ENCODE measurements around the gene ZCCHC7. TPM values are rescaled to one million over a fixed set of nuclear protein-coding genes. Genes with fewer than 3 reads are reported as not detected.

The ZCCHC7 gene
- total and polyA plus RNA-seq, 4 donors: 9.8 to 30.5 (median 18.8) TPM

GRCh38 chr9:37174247-37174646, 53.9 kb downstream of the ZCCHC7 start:
- WGBS, 2 donors: 44 to 51% methylated on average over 2 of the region's 2 CpGs
- no peak for DNase-seq
- Histone ChIP-seq H3K27ac (ENCODE audit: low read depth in 1 of 2, low read length in 2 of 2) (no peak overlapping the region), H3K4me1 (ENCODE audit: control insufficient read depth in 1 of 2, insufficient read depth in 2 of 2, low read length in 2 of 2) (no peaks in the 10 kb centered on the region), H3K9me3 (ENCODE audit: control insufficient read depth, low read length) (no peaks in the 10 kb centered on the region), H3K4me3 (ENCODE audit: low read length in 2 of 2) (no peak overlapping the region), H3K36me3 (ENCODE audit: control insufficient read depth in 1 of 2, insufficient read depth in 2 of 2, low read length in 1 of 2) (no peaks in the 10 kb centered on the region), H3K27me3 (ENCODE audit: control insufficient read depth in 1 of 2, insufficient read depth in 2 of 2, low read length in 1 of 2) (no peaks in the 10 kb centered on the region)
- no peak for ATAC-seq (ENCODE audit: low FRiP score)
- intact Hi-C loops (cut with DNase I): loop anchor here in 1 of 2 donors (10.0 kb wide), 1 partner anchor 51 kb away; no protein-coding TSS in a partner anchor

DNA sequence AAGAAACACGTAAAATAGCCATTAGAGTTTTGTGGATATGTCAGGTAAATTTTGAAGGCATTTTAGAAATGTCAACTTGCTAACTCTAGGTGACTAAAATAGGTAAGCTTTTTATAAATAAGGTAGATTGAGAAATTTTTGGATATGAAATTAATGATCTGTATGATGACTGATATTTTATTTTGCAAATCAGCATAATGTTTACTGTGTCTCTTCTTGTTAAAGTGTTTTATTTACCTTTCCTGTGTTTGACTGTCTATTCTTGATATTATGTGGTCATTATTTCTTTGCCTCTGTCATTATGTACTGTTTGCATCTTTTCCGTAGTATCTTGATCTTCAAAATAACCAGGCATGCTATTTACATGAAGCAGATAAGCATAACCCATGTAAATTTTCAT, 58.4 kb downstream of the ZCCHC7 start:
- WGBS, 2 donors: 98% methylated on average over 2 of the region's 2 CpGs
- no peak overlapping the region for H3K27ac ChIP-seq (ENCODE audit: low read depth in 1 of 2, low read length in 2 of 2)
- H3K36me3 ChIP-seq (ENCODE audit: control insufficient read depth in 1 of 2, insufficient read depth in 2 of 2, low read length in 1 of 2): no peaks in the 10 kb centered on the region
- H3K4me3 ChIP-seq (ENCODE audit: low read length in 2 of 2): no peak overlapping the region
- H3K9me3 ChIP-seq (ENCODE audit: control insufficient read depth, low read length): no peaks in the 10 kb centered on the region
- intact Hi-C loops (cut with DNase I): loop anchor here in 1 of 2 donors (10.0 kb wide), 1 partner anchor 46 kb away; no protein-coding TSS in a partner anchor
- H3K4me1 ChIP-seq (ENCODE audit: control insufficient read depth in 1 of 2, insufficient read depth in 2 of 2, low read length in 2 of 2): no peaks in the 10 kb centered on the region
- no peaks in the 10 kb centered on the region for H3K27me3 ChIP-seq (ENCODE audit: control insufficient read depth in 1 of 2, insufficient read depth in 2 of 2, low read length in 1 of 2)
- ATAC-seq (ENCODE audit: low FRiP score): no peak
- DNase-seq: no peak

DNA sequence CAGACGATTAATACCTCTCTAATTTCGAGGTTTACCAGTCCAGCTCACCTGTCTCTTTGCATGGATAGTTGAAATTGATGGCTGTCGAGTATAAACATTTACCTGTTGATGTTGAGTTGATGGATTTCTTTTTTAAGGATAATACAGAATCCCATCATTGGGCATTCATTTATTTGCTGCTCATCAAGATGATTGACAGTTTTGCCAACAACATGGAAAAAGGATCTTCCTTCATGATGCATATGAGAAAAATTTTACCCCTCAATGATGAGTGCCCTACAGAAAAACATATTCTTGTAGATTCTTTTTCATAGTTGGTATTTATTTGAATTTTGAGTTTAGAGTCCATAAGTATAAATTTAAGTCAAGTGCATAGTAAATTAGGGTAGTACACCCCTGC, 59.2 kb downstream of the ZCCHC7 start:
- no peak for DNase-seq
- Histone ChIP-seq H3K4me1 (ENCODE audit: control insufficient read depth in 1 of 2, insufficient read depth in 2 of 2, low read length in 2 of 2) (no peaks in the 10 kb centered on the region), H3K9me3 (ENCODE audit: control insufficient read depth, low read length) (no peaks in the 10 kb centered on the region), H3K27me3 (ENCODE audit: control insufficient read depth in 1 of 2, insufficient read depth in 2 of 2, low read length in 1 of 2) (no peaks in the 10 kb centered on the region), H3K4me3 (ENCODE audit: low read length in 2 of 2) (no peak overlapping the region), H3K27ac (ENCODE audit: low read depth in 1 of 2, low read length in 2 of 2) (no peak overlapping the region), H3K36me3 (ENCODE audit: control insufficient read depth in 1 of 2, insufficient read depth in 2 of 2, low read length in 1 of 2) (no peaks in the 10 kb centered on the region)
- no peak for ATAC-seq (ENCODE audit: low FRiP score)
- intact Hi-C loops (cut with DNase I): loop anchor here in 1 of 2 donors (10.0 kb wide), 1 partner anchor 45 kb away; no protein-coding TSS in a partner anchor
- 77 to 78% methylated on average over 3 of the region's 3 CpGs for WGBS, 2 donors

DNA sequence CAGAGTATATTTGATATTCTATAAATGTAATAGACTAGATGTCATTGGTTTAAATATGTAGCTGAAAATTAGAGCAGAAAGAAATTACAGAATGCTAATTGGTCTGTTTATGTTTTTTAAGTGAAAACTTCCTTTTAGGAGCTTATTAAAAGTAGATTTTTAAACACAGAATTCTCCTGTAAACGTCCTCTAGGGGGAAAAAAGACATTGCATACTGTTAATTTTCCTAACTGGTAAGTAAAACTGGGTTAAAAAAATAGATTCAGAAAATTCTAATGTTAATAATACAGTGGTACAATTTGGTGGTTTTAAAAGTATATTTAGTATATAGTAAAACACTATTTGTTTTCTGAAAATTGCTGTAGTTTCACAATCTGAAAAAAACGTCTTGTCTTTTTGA, 59.8 kb downstream of the ZCCHC7 start:
- ATAC-seq (ENCODE audit: low FRiP score) (no peak), DNase-seq (no peak)
- Histone ChIP-seq H3K9me3 (ENCODE audit: control insufficient read depth, low read length) (no peaks in the 10 kb centered on the region), H3K27ac (ENCODE audit: low read depth in 1 of 2, low read length in 2 of 2) (no peak overlapping the region), H3K36me3 (ENCODE audit: control insufficient read depth in 1 of 2, insufficient read depth in 2 of 2, low read length in 1 of 2) (no peaks in the 10 kb centered on the region), H3K27me3 (ENCODE audit: control insufficient read depth in 1 of 2, insufficient read depth in 2 of 2, low read length in 1 of 2) (no peaks in the 10 kb centered on the region), H3K4me1 (ENCODE audit: control insufficient read depth in 1 of 2, insufficient read depth in 2 of 2, low read length in 2 of 2) (no peaks in the 10 kb centered on the region), H3K4me3 (ENCODE audit: low read length in 2 of 2) (no peak overlapping the region)
- intact Hi-C loops (cut with DNase I): no loop called here
- 33 to 49% methylated on average over 2 of the region's 2 CpGs for WGBS, 2 donors

DNA sequence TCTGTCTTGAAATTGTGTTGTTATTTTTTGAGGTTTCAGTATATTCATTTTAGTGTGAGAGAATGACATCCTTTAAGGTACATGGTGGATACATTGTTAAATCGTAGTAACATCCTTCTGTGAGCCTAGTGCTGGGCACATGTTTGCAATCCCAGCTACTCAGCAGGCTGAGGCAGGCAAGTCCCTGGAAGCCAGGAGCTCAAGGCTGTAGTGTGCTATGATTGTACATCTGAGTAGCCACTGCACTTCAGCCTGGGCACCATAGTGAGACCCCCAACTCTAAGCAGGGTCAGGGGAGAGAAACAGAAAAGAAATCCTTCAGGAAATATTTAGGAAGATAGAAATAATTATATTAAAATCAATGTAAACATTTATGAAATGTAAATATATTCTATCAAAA, 62.3 kb downstream of the ZCCHC7 start:
- H3K4me3 ChIP-seq (ENCODE audit: low read length in 2 of 2): no peak overlapping the region
- ATAC-seq (ENCODE audit: low FRiP score) (no peak), DNase-seq (no peak)
- no peak overlapping the region for H3K27ac ChIP-seq (ENCODE audit: low read depth in 1 of 2, low read length in 2 of 2)
- no peaks in the 10 kb centered on the region for H3K9me3 ChIP-seq (ENCODE audit: control insufficient read depth, low read length)
- intact Hi-C loops (cut with DNase I): no loop called here
- WGBS, 2 donors: 88 to 95% methylated on average over 1 of the region's 1 CpG
- no peaks in the 10 kb centered on the region for H3K27me3 ChIP-seq (ENCODE audit: control insufficient read depth in 1 of 2, insufficient read depth in 2 of 2, low read length in 1 of 2)
- no peaks in the 10 kb centered on the region for H3K36me3 ChIP-seq (ENCODE audit: control insufficient read depth in 1 of 2, insufficient read depth in 2 of 2, low read length in 1 of 2)
- no peaks in the 10 kb centered on the region for H3K4me1 ChIP-seq (ENCODE audit: control insufficient read depth in 1 of 2, insufficient read depth in 2 of 2, low read length in 2 of 2)

GRCh38 chr9:37184905-37185867, 64.8 kb downstream of the ZCCHC7 start:
- no peak for ATAC-seq (ENCODE audit: low FRiP score)
- Histone ChIP-seq H3K9me3 (ENCODE audit: control insufficient read depth, low read length) (no peaks in the 10 kb centered on the region), H3K4me1 (ENCODE audit: control insufficient read depth in 1 of 2, insufficient read depth in 2 of 2, low read length in 2 of 2) (no peaks in the 10 kb centered on the region), H3K4me3 (ENCODE audit: low read length in 2 of 2) (no peak overlapping the region), H3K27ac (ENCODE audit: low read depth in 1 of 2, low read length in 2 of 2) (no peak overlapping the region), H3K27me3 (ENCODE audit: control insufficient read depth in 1 of 2, insufficient read depth in 2 of 2, low read length in 1 of 2) (no peaks in the 10 kb centered on the region), H3K36me3 (ENCODE audit: control insufficient read depth in 1 of 2, insufficient read depth in 2 of 2, low read length in 1 of 2) (no peaks in the 10 kb centered on the region)
- 95 to 97% methylated on average over 4 of the region's 4 CpGs for WGBS, 2 donors
- no peak for DNase-seq
- intact Hi-C loops (cut with DNase I): no loop called here

GRCh38 chr9:37187292-37187691, 66.9 kb downstream of the ZCCHC7 start:
- Histone ChIP-seq H3K27me3 (ENCODE audit: control insufficient read depth in 1 of 2, insufficient read depth in 2 of 2, low read length in 1 of 2) (no peaks in the 10 kb centered on the region), H3K4me1 (ENCODE audit: control insufficient read depth in 1 of 2, insufficient read depth in 2 of 2, low read length in 2 of 2) (no peaks in the 10 kb centered on the region), H3K36me3 (ENCODE audit: control insufficient read depth in 1 of 2, insufficient read depth in 2 of 2, low read length in 1 of 2) (no peaks in the 10 kb centered on the region), H3K27ac (ENCODE audit: low read depth in 1 of 2, low read length in 2 of 2) (no peak overlapping the region), H3K9me3 (ENCODE audit: control insufficient read depth, low read length) (no peaks in the 10 kb centered on the region), H3K4me3 (ENCODE audit: low read length in 2 of 2) (no peak overlapping the region)
- WGBS, 2 donors: 93 to 94% methylated on average over 6 of the region's 6 CpGs
- intact Hi-C loops (cut with DNase I): no loop called here
- ATAC-seq (ENCODE audit: low FRiP score): no peak
- DNase-seq: no peak

- Histone ChIP-seq H3K4me1 (ENCODE audit: control insufficient read depth in 1 of 2, insufficient read depth in 2 of 2, low read length in 2 of 2) (no peaks in the 10 kb centered on the region), H3K27ac (ENCODE audit: low read depth in 1 of 2, low read length in 2 of 2) (no peak overlapping the region), H3K27me3 (ENCODE audit: control insufficient read depth in 1 of 2, insufficient read depth in 2 of 2, low read length in 1 of 2) (no peaks in the 10 kb centered on the region), H3K36me3 (ENCODE audit: control insufficient read depth in 1 of 2, insufficient read depth in 2 of 2, low read length in 1 of 2) (no peaks in the 10 kb centered on the region), H3K9me3 (ENCODE audit: control insufficient read depth, low read length) (no peaks in the 10 kb centered on the region), H3K4me3 (ENCODE audit: low read length in 2 of 2) (no peak overlapping the region)
- intact Hi-C loops (cut with DNase I): no loop called here
- DNase-seq (no peak), ATAC-seq (ENCODE audit: low FRiP score) (no peak)
- WGBS, 2 donors: 84 to 88% methylated on average over 5 of the region's 5 CpGs
Observed at GRCh38 chr9:37187713-37188439, 67.5 kb downstream of the ZCCHC7 start.

Data from aorta (tissue), 5 donors.